ENCODE measurements around the gene TRAPPC5. TPM values are rescaled to one million over a fixed set of nuclear protein-coding genes. Genes with fewer than 3 reads are reported as not detected.

Gene TRAPPC5
- total RNA-seq, 1 experiment from 2014 or later: 77.4 TPM

DNA sequence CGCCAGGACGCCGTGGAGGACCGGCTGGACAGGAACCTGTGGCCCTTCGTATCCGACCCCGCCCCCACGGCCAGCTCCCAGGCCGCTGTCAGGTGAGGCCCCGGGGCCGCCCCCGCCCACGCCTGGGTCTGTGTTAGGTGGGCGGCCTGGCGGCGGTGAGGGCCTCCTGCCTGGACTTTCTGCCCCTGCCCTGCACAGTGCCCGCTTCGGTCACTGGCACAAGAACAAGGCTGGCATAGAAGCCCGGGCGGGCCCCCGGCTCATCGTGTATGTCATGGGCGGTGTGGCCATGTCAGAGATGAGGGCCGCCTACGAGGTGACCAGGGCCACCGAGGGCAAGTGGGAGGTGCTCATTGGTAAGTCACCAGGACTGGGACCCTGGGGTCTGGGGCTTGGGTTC, 33.5 kb upstream of the TRAPPC5 start:
- Histone ChIP-seq H2BK120ac (ENCODE audit: low read depth, low read length, poor library complexity, severe bottlenecking) (no peak overlapping the region), H3K18ac (ENCODE audit: insufficient read length, low read depth, low read length) (no peak overlapping the region), H4K8ac (replicated peaks; ENCODE audit: insufficient read length, low read depth, low read length) (no peak overlapping the region), H2BK12ac (ENCODE audit: insufficient read length, low read depth, low read length) (no peak overlapping the region), H2BK20ac (ENCODE audit: low read depth, low read length, poor library complexity, severe bottlenecking) (no peak overlapping the region), H3K79me2 (ENCODE audit: insufficient read depth, low read length) (no peaks in the 10 kb centered on the region), H3K27me3 (ENCODE audit: insufficient read depth, low read length) (no peaks in the 10 kb centered on the region), H2BK15ac (ENCODE audit: low read depth, low read length) (no peak overlapping the region), H3K23ac (ENCODE audit: insufficient read length, low read depth, low read length) (no peak overlapping the region), H3K23me2 (ENCODE audit: insufficient read length, low read depth, low read length, poor library complexity, severe bottlenecking) (no peaks in the 10 kb centered on the region), H3K4me1 (ENCODE audit: insufficient read depth, low read length) (no peaks in the 10 kb centered on the region), H2AFZ (ENCODE audit: low read length) (no peak overlapping the region), H2BK5ac (ENCODE audit: insufficient read length, low read length) (no peak overlapping the region), H3K56ac (ENCODE audit: insufficient read length, low read depth, low read length) (no peak overlapping the region), H3K9ac (ENCODE audit: extremely low read depth, insufficient read length, low read length) (no peak overlapping the region), H3K9me3 (ENCODE audit: control insufficient read depth, low read depth, low read length) (no peaks in the 10 kb centered on the region), H3K14ac (ENCODE audit: insufficient read depth, low read length) (no peak overlapping the region), H4K91ac (ENCODE audit: insufficient read length, low read depth, low read length) (no peak overlapping the region), H4K20me1 (ENCODE audit: control insufficient read depth, insufficient read depth, insufficient read length) (no peaks in the 10 kb centered on the region), H3K4me2 (ENCODE audit: insufficient read depth, insufficient read length, low read length) (no peak overlapping the region), H2AK5ac (ENCODE audit: insufficient read length, low read length) (no peak overlapping the region), H3K27ac (ENCODE audit: insufficient read length, low read depth, low read length) (no peak overlapping the region), H3K79me1 (ENCODE audit: insufficient read depth, low read depth, low read length, poor library complexity, severe bottlenecking) (no peaks in the 10 kb centered on the region), H3T11ph (ENCODE audit: low read length) (no peak overlapping the region), H4K5ac (ENCODE audit: insufficient read length, low read depth, low read length) (no peak overlapping the region), H3K4ac (ENCODE audit: low read depth, low read length) (no peak overlapping the region)
- Mint-ChIP-seq H3K4me1 (peaks cover under 1 to 8% of the 10 kb centered on the region in 2 experiments), H3K36me3 (ENCODE audit: insufficient read depth in 1 of 3, low read depth in 3 of 3) (peaks cover 2 to 16% (median 7%) of the 10 kb centered on the region in 3 experiments; a peak in 4 of 7 replicates), H3K27me3 (ENCODE audit: low read depth) (peaks cover 26% of the 10 kb centered on the region), H3K4me3 (no peak overlapping the region), H3K9me3 (no peaks in the 10 kb centered on the region; a peak in 1 of 5 replicates), H3K27ac (no peak overlapping the region)
- TF ChIP-seq, protein P1, sequence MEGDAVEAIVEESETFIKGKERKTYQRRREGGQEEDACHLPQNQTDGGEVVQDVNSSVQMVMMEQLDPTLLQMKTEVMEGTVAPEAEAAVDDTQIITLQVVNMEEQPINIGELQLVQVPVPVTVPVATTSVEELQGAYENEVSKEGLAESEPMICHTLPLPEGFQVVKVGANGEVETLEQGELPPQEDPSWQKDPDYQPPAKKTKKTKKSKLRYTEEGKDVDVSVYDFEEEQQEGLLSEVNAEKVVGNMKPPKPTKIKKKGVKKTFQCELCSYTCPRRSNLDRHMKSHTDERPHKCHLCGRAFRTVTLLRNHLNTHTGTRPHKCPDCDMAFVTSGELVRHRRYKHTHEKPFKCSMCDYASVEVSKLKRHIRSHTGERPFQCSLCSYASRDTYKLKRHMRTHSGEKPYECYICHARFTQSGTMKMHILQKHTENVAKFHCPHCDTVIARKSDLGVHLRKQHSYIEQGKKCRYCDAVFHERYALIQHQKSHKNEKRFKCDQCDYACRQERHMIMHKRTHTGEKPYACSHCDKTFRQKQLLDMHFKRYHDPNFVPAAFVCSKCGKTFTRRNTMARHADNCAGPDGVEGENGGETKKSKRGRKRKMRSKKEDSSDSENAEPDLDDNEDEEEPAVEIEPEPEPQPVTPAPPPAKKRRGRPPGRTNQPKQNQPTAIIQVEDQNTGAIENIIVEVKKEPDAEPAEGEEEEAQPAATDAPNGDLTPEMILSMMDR (conservative IDR thresholded peaks at IDR 0.05): no peak
- no peak for DNase-seq
- no CpG with 5 or more reads among the region's 26 CpGs for WGBS (ENCODE audit: extremely low coverage, insufficient read length, low lambda C conversion rate)

Data from H9 (cell line).